ENCODE data around the gene PSMC5. TPM values are rescaled to one million over a fixed set of nuclear protein-coding genes. Genes with fewer than 3 reads are reported as not detected.
A peak's percentile ranks its signal among the peaks of the same experiment; 100 is the strongest.

PSMC5 gene
- polyA plus RNA-seq, 2 donors = 137 to 156 TPM

DNA sequence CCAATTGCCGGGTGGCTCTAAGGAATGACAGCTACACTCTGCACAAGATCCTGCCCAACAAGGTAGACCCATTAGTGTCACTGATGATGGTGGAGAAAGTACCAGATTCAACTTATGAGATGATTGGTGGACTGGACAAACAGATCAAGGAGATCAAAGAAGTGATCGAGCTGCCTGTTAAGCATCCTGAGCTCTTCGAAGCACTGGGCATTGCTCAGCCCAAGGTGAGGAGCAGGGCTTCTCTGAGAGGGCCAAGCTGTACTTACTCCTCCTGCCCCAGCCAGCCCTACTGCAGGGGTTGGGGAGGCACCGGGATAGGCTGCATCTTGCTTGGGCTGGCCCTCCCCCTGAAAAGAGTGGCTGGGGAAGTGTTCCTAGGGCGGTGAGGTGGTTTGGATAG is 3.0 kb downstream of the PSMC5 start:
- Histone ChIP-seq H3K9me3 (ENCODE audit: control insufficient read depth in 2 of 2, insufficient read depth in 1 of 2, low read depth in 1 of 2, low read length in 1 of 2) (no peaks in the 10 kb centered on the region), H3K27me3 (ENCODE audit: control insufficient read depth in 1 of 2, insufficient read depth in 2 of 2, low read length in 2 of 2) (no peaks in the 10 kb centered on the region), H3K4me3 (ENCODE audit: low read depth in 1 of 2, low read length in 2 of 2) (no peak overlapping the region), H3K4me1 (ENCODE audit: control insufficient read depth in 2 of 2, insufficient read depth in 2 of 2, low read length in 1 of 2) (peaks cover 0 to 5% of the 10 kb centered on the region in 2 donors), H3K27ac (ENCODE audit: low read depth in 2 of 2, low read length in 1 of 2) (no peak overlapping the region), H3K36me3 (ENCODE audit: control insufficient read depth in 2 of 2, insufficient read depth in 2 of 2, low read length in 1 of 2) (peaks cover 45 to 56% of the 10 kb centered on the region in 2 donors)
- WGBS, 2 donors = 83 to 97% methylated on average over 5 of the region's 5 CpGs

DNA sequence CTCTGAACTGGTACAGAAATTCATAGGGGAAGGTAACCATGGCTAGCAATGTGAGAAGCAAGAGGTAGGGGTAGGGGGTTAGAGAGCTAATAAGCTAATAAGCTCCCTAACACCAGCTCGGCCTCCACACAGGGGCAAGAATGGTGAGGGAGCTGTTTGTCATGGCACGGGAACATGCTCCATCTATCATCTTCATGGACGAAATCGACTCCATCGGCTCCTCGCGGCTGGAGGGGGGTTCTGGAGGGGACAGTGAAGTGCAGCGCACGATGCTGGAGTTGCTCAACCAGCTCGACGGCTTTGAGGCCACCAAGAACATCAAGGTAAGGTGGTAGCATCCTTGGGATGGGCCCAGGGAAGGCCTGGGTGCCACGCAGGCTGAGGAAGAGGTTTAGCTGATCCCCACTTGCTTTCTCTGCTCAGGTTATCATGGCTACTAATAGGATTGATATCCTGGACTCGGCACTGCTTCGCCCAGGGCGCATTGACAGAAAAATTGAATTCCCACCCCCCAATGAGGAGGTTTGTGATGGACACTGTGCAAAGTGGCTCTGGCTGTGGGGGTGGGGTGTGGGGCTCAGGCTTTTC is 3.8 kb downstream of the PSMC5 start:
- no peak overlapping the region for H3K27ac ChIP-seq (ENCODE audit: low read depth in 2 of 2, low read length in 1 of 2)
- H3K36me3 ChIP-seq (ENCODE audit: control insufficient read depth in 2 of 2, insufficient read depth in 2 of 2, low read length in 1 of 2) = peaks cover 40 to 59% of the 10 kb centered on the region in 2 donors
- no peaks in the 10 kb centered on the region for H3K27me3 ChIP-seq (ENCODE audit: control insufficient read depth in 1 of 2, insufficient read depth in 2 of 2, low read length in 2 of 2)
- H3K4me1 ChIP-seq (ENCODE audit: control insufficient read depth in 2 of 2, insufficient read depth in 2 of 2, low read length in 1 of 2) = peaks cover 0 to 3% of the 10 kb centered on the region in 2 donors
- H3K4me3 ChIP-seq (ENCODE audit: low read depth in 1 of 2, low read length in 2 of 2) = no peak overlapping the region
- H3K9me3 ChIP-seq (ENCODE audit: control insufficient read depth in 2 of 2, insufficient read depth in 1 of 2, low read depth in 1 of 2, low read length in 1 of 2) = no peaks in the 10 kb centered on the region
- WGBS, 2 donors = 68 to 81% methylated on average over 15 of the region's 15 CpGs

DNA sequence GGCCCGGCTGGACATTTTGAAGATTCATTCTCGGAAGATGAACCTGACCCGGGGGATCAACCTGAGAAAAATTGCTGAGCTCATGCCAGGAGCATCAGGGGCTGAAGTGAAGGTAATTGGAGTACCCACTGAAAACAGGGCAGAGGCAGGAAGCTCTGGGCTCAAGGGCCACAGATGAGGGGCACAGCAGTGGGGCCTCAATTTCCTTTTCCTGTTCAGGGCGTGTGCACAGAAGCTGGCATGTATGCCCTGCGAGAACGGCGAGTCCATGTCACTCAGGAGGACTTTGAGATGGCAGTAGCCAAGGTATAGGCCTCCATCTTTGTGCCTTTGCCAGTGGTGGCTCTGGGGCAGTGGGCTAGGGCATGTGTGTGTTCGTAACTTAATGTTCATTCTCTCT is 4.3 kb downstream of the PSMC5 start:
- H3K9me3 ChIP-seq (ENCODE audit: control insufficient read depth in 2 of 2, insufficient read depth in 1 of 2, low read depth in 1 of 2, low read length in 1 of 2) = no peaks in the 10 kb centered on the region
- H3K36me3 ChIP-seq (ENCODE audit: control insufficient read depth in 2 of 2, insufficient read depth in 2 of 2, low read length in 1 of 2) = peaks cover 40 to 59% of the 10 kb centered on the region in 2 donors
- no peak overlapping the region for H3K27ac ChIP-seq (ENCODE audit: low read depth in 2 of 2, low read length in 1 of 2)
- H3K27me3 ChIP-seq (ENCODE audit: control insufficient read depth in 1 of 2, insufficient read depth in 2 of 2, low read length in 2 of 2) = no peaks in the 10 kb centered on the region
- no peaks in the 10 kb centered on the region for H3K4me1 ChIP-seq (ENCODE audit: control insufficient read depth in 2 of 2, insufficient read depth in 2 of 2, low read length in 1 of 2)
- WGBS, 2 donors = 61 to 62% methylated on average over 8 of the region's 8 CpGs
- no peak overlapping the region for H3K4me3 ChIP-seq (ENCODE audit: low read depth in 1 of 2, low read length in 2 of 2)

DNA sequence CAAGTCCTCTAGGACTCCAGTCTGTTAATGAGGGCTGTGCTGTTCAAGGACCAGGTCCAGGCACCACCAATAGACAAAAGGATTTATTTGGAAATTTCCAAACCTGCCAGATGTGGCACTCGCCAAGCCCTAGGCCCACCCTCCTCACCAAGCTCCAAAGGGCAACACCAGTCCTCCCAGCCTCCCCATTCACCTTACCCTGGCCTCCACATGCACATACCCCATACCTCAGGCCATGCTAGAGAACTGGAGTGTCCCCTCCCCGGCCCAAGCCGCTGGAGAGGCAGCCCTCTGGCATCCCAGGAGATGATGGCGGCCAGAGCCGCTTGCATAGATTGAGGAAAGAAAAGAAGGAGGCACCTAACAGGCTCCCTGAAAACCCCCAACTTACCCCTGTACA is 4.8 kb downstream of the PSMC5 start:
- Histone ChIP-seq H3K36me3 (ENCODE audit: control insufficient read depth in 2 of 2, insufficient read depth in 2 of 2, low read length in 1 of 2) (peaks cover 40 to 63% of the 10 kb centered on the region in 2 donors), H3K27ac (ENCODE audit: low read depth in 2 of 2, low read length in 1 of 2) (no peak overlapping the region), H3K4me1 (ENCODE audit: control insufficient read depth in 2 of 2, insufficient read depth in 2 of 2, low read length in 1 of 2) (no peaks in the 10 kb centered on the region), H3K9me3 (ENCODE audit: control insufficient read depth in 2 of 2, insufficient read depth in 1 of 2, low read depth in 1 of 2, low read length in 1 of 2) (no peaks in the 10 kb centered on the region), H3K27me3 (ENCODE audit: control insufficient read depth in 1 of 2, insufficient read depth in 2 of 2, low read length in 2 of 2) (no peaks in the 10 kb centered on the region), H3K4me3 (ENCODE audit: low read depth in 1 of 2, low read length in 2 of 2) (no peak overlapping the region)
- 78 to 81% methylated on average over 5 of the region's 5 CpGs for WGBS, 2 donors

DNA sequence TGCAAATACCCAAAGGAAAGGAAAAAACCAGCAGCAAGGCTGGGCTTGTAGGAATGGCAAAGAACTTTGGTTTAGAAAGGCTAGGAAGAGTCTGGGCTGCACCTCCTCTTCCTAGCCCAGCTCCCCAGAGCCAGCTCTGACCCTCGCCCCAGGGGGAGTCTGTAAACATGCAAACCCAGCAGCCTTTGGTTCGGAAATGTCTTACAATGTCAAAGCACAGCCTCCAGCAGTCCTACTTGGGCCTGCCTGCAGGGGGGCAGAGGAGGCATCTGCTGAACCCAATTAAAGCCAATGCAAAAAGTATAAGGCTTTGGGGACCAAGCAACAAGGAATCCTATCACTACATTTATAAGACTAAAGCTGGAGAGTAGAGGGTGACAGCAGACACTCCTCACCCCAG is 5.2 kb downstream of the PSMC5 start:
- H3K9me3 ChIP-seq (ENCODE audit: control insufficient read depth in 2 of 2, insufficient read depth in 1 of 2, low read depth in 1 of 2, low read length in 1 of 2) = no peaks in the 10 kb centered on the region
- peaks cover 3 to 4% of the 10 kb centered on the region in 2 donors for H3K4me1 ChIP-seq (ENCODE audit: control insufficient read depth in 2 of 2, insufficient read depth in 2 of 2, low read length in 1 of 2)
- no peak overlapping the region for H3K27ac ChIP-seq (ENCODE audit: low read depth in 2 of 2, low read length in 1 of 2)
- peaks cover 40 to 67% of the 10 kb centered on the region in 2 donors for H3K36me3 ChIP-seq (ENCODE audit: control insufficient read depth in 2 of 2, insufficient read depth in 2 of 2, low read length in 1 of 2)
- no peak overlapping the region for H3K4me3 ChIP-seq (ENCODE audit: low read depth in 1 of 2, low read length in 2 of 2)
- WGBS, 2 donors = 63 to 70% methylated on average over 2 of the region's 2 CpGs
- H3K27me3 ChIP-seq (ENCODE audit: control insufficient read depth in 1 of 2, insufficient read depth in 2 of 2, low read length in 2 of 2) = no peaks in the 10 kb centered on the region

DNA sequence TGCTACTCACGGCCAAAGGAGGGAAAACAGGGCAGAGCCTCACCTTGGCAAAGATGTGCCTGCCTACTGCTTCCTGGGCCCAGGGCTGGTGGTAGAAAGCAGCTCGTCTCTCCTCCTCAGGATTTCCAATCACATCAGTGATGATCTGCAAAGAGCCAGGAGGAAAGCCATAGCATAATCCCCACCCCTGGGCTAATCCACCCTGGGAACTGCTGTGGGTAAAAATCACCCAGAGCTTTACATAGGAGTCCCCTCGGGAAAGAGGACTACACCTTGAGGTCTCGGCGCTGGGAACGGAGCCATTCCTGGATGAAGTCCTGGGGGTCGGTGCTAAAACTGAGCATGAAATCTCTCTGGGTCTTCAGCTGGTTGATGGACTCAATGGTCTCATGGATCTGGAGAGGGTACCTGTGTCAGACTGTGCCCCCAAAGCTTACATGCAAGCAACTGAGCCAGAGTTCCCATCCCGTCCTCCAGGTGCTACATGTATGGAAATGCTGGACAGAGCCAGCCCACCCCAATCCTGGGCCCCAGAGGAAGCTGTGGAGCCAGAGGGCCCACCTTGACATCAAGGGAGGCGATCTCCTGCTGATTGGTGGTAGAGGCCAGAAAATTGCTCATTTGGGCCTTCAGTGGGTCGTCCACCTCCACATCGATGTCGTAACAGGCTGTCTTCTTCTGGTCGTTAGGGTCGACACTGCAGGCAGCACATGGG is 6.0 kb downstream of the PSMC5 start:
- WGBS, 2 donors = 78 to 85% methylated on average over 14 of the region's 14 CpGs
- peaks cover 40 to 68% of the 10 kb centered on the region in 2 donors for H3K36me3 ChIP-seq (ENCODE audit: control insufficient read depth in 2 of 2, insufficient read depth in 2 of 2, low read length in 1 of 2)
- no peaks in the 10 kb centered on the region for H3K9me3 ChIP-seq (ENCODE audit: control insufficient read depth in 2 of 2, insufficient read depth in 1 of 2, low read depth in 1 of 2, low read length in 1 of 2)
- H3K4me3 ChIP-seq (ENCODE audit: low read depth in 1 of 2, low read length in 2 of 2) = no peak overlapping the region
- no peak overlapping the region for H3K27ac ChIP-seq (ENCODE audit: low read depth in 2 of 2, low read length in 1 of 2)
- H3K27me3 ChIP-seq (ENCODE audit: control insufficient read depth in 1 of 2, insufficient read depth in 2 of 2, low read length in 2 of 2) = no peaks in the 10 kb centered on the region
- H3K4me1 ChIP-seq (ENCODE audit: control insufficient read depth in 2 of 2, insufficient read depth in 2 of 2, low read length in 1 of 2) = peaks cover 10 to 11% of the 10 kb centered on the region in 2 donors

DNA sequence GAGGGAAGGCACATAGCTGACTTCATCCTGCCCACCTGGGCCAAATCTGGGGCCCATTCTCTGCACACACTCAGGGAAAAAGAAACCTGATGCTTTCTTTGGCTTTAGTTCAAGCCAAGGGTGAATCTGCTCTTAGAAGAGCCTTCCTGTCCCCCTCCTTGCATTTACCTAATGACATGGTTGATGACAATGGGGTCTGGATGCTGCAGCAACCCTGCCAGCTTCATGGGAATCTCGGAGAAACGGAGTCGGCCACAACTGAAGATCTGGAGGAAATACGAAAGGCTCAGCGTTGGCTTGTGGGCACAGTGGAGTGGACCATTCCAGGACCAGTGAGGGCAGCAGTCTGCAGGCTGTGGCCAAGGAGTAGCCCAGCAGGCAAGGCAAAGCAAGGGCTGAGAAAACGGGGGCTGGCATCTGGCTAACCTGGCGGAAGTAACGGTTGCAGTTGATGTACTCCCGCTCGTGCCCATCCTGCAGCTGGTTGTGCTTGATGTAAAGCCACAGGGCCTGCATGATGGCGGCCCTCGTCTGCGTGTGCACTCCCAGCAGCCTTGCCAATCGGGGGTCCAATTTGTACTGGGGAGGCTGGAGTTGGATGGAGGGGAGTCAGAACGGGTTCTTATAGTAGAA is 6.6 kb downstream of the PSMC5 start:
- Histone ChIP-seq H3K9me3 (ENCODE audit: control insufficient read depth in 2 of 2, insufficient read depth in 1 of 2, low read depth in 1 of 2, low read length in 1 of 2) (no peaks in the 10 kb centered on the region), H3K36me3 (ENCODE audit: control insufficient read depth in 2 of 2, insufficient read depth in 2 of 2, low read length in 1 of 2) (peaks cover 40 to 68% of the 10 kb centered on the region in 2 donors), H3K4me3 (ENCODE audit: low read depth in 1 of 2, low read length in 2 of 2) (no peak overlapping the region), H3K4me1 (ENCODE audit: control insufficient read depth in 2 of 2, insufficient read depth in 2 of 2, low read length in 1 of 2) (peaks cover 16 to 17% of the 10 kb centered on the region in 2 donors), H3K27ac (ENCODE audit: low read depth in 2 of 2, low read length in 1 of 2) (peak overlapping the region in 1 of 2 donors; percentile 6), H3K27me3 (ENCODE audit: control insufficient read depth in 1 of 2, insufficient read depth in 2 of 2, low read length in 2 of 2) (no peaks in the 10 kb centered on the region)
- WGBS, 2 donors = 88 to 90% methylated on average over 15 of the region's 15 CpGs

DNA sequence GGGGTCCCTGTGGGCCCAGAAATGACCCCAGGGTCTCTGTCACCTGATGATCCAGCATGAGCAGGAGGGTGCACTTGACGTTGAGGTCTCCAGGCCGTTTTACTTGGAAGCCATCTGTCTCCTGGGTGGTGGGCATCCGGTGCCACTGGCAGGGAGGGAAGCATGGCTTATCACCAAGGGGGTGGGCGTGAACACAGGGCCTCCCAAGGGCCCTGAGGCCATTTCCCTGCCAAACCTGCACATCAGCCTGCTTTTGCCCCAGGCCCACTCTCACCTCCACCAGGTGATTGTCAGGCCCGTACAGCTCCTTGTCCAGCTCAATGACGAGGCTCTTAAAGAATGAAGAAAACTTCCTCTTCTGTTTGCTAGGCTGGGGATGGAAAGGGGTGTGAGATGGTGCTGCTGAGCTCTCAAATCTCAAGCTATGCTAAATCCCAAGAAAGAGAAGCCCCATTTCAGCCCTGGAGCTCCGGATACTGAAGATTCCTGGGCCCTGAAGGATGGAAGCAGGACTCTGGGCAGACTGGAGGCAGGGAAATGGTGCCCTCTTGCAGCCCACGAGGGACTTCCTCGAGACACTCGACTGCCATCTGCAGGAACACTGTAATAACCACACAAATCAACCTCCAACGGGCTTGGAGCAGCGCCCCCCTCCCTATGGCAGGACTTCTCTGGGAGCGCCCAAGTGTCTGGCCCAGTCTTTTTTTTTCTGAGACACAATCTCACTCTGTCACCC is 7.4 kb downstream of the PSMC5 start:
- no peaks in the 10 kb centered on the region for H3K9me3 ChIP-seq (ENCODE audit: control insufficient read depth in 2 of 2, insufficient read depth in 1 of 2, low read depth in 1 of 2, low read length in 1 of 2)
- no peak overlapping the region for H3K4me3 ChIP-seq (ENCODE audit: low read depth in 1 of 2, low read length in 2 of 2)
- peaks cover 38 to 63% of the 10 kb centered on the region in 2 donors for H3K36me3 ChIP-seq (ENCODE audit: control insufficient read depth in 2 of 2, insufficient read depth in 2 of 2, low read length in 1 of 2)
- H3K4me1 ChIP-seq (ENCODE audit: control insufficient read depth in 2 of 2, insufficient read depth in 2 of 2, low read length in 1 of 2) = peaks cover 17 to 20% of the 10 kb centered on the region in 2 donors
- no peaks in the 10 kb centered on the region for H3K27me3 ChIP-seq (ENCODE audit: control insufficient read depth in 1 of 2, insufficient read depth in 2 of 2, low read length in 2 of 2)
- WGBS, 2 donors = 33 to 39% methylated on average over 13 of the region's 13 CpGs
- H3K27ac ChIP-seq (ENCODE audit: low read depth in 2 of 2, low read length in 1 of 2) = peak overlapping the region; percentile 22 to 36

DNA sequence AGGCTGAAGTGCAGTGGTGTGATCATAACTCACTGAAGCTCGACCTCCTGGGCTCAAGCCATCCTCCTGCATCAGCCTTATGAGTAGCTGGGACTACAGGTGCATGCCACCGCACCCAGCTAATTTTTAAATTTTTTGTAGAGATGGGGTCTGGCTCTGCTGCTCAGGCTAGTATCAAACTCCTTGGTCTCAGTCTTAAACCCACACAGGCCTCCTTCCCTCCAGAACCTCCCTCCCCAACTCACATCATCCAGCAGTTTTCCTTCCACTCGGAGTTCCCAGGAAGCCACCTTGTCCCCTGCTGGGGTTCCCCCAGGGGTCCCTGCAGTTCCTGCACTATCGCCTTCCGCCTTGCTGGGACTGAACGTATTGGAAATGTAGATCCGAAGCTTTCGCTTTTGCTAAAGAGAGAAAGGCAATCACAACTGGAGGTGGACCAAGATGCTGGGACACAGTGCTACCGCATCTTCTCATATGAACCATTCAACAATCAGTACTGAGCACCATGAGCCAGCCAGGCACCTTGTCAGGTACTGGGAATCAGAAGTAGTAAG is 8.0 kb downstream of the PSMC5 start:
- Histone ChIP-seq H3K4me1 (ENCODE audit: control insufficient read depth in 2 of 2, insufficient read depth in 2 of 2, low read length in 1 of 2) (peaks cover 17 to 20% of the 10 kb centered on the region in 2 donors), H3K27me3 (ENCODE audit: control insufficient read depth in 1 of 2, insufficient read depth in 2 of 2, low read length in 2 of 2) (no peaks in the 10 kb centered on the region), H3K9me3 (ENCODE audit: control insufficient read depth in 2 of 2, insufficient read depth in 1 of 2, low read depth in 1 of 2, low read length in 1 of 2) (no peaks in the 10 kb centered on the region), H3K4me3 (ENCODE audit: low read depth in 1 of 2, low read length in 2 of 2) (no peak overlapping the region), H3K36me3 (ENCODE audit: control insufficient read depth in 2 of 2, insufficient read depth in 2 of 2, low read length in 1 of 2) (peaks cover 34 to 56% of the 10 kb centered on the region in 2 donors), H3K27ac (ENCODE audit: low read depth in 2 of 2, low read length in 1 of 2) (peak overlapping the region in 1 of 2 donors; percentile 24)
- WGBS, 2 donors = 85 to 87% methylated on average over 9 of the region's 9 CpGs

Data from esophagus (tissue), 2 donors.